Measurements from ENCODE around the gene SLC9A7.

The SLC9A7 gene

GRCh38 chrX:46634577-46634976, 124.3 kb downstream of the SLC9A7 start:
- H3K9me3 ChIP-seq (ENCODE audit: control insufficient read depth, insufficient read depth, low read depth, low read length): no peaks in the 10 kb centered on the region
- H3K4me1 ChIP-seq (ENCODE audit: control insufficient read depth, insufficient read depth, low read length): no peaks in the 10 kb centered on the region
- ChIA-PET CTCF (interaction anchor here (0.5 to 0.7 kb wide), 3 partner anchors 45 to 225 kb away, joined by 3 to 4 read pairs (median 3); no protein-coding TSS in a partner anchor), POLR2A (no interaction called here)
- no peak overlapping the region for H3K4me3 ChIP-seq (ENCODE audit: low read depth, low read length)
- H3K27ac ChIP-seq (ENCODE audit: extremely low read depth, low read depth, low read length): no peak overlapping the region
- no peaks in the 10 kb centered on the region for H3K36me3 ChIP-seq (ENCODE audit: control insufficient read depth in 2 of 2, insufficient read depth in 1 of 2, low read length in 2 of 2)
- TF ChIP-seq ZSCAN23 (tag by site-specific recombination; IDR thresholded peaks at IDR 0.05) (no peak), KLF7 (tag by site-specific recombination; IDR thresholded peaks at IDR 0.05; ENCODE audit: borderline replicate concordance) (no peak), ZFHX2 (tag by site-specific recombination; conservative IDR thresholded peaks at IDR 0.05) (no peak), ZNF623 (tag by site-specific recombination; IDR thresholded peaks at IDR 0.05) (no peak), ZNF514 (tag by site-specific recombination; IDR thresholded peaks at IDR 0.05) (no peak), ZNF335 (tag by site-specific recombination; conservative IDR thresholded peaks at IDR 0.05) (no peak), ZNF544 (tag by site-specific recombination; IDR thresholded peaks at IDR 0.05) (no peak), REST (tag by site-specific recombination; IDR thresholded peaks at IDR 0.05) (no peak), TCF7L2 (IDR thresholded peaks at IDR 0.05; ENCODE audit: borderline replicate concordance, low read depth, low read length) (no peak), YY1 (tag by site-specific recombination; IDR thresholded peaks at IDR 0.05) (no peak), MEIS1 (CRISPR knock-in tag; IDR thresholded peaks at IDR 0.05; ENCODE audit: borderline replicate concordance) (no peak), ZNF391 (tag by site-specific recombination; IDR thresholded peaks at IDR 0.05; ENCODE audit: borderline replicate concordance, low read depth) (no peak), ZNF791 (tag by site-specific recombination; IDR thresholded peaks at IDR 0.05) (no peak), INSM2 (tag by site-specific recombination; IDR thresholded peaks at IDR 0.05) (no peak), AEBP2 (tag by site-specific recombination; IDR thresholded peaks at IDR 0.05; ENCODE audit: borderline replicate concordance) (no peak), ZNF704 (tag by site-specific recombination; IDR thresholded peaks at IDR 0.05) (no peak), ZBTB1 (tag by site-specific recombination; IDR thresholded peaks at IDR 0.05) (no peak), ZNF341 (tag by site-specific recombination; IDR thresholded peaks at IDR 0.05; ENCODE audit: low read depth) (no peak), ZSCAN16 (tag by site-specific recombination; IDR thresholded peaks at IDR 0.05) (no peak), ZNF280D (tag by site-specific recombination; IDR thresholded peaks at IDR 0.05) (no peak)
